G401 (cell line): ENCODE results near the gene PYM1. TPM values are rescaled to one million over a fixed set of nuclear protein-coding genes. Genes with fewer than 3 reads are reported as not detected.
"Not testable (repeated sequence)": the region's sequence is repeated elsewhere in the genome, so short reads cannot be mapped to it uniquely, and the experiment has no call there.

Experiments used
- DNase-seq: peaks from one replicate; pipeline ENCODE4 v3.0.0-alpha.2; 2015; ENCODE audit warnings: low spot score
- in situ Hi-C: cut with HindIII; loops from 2 replicates; pipeline ENCODE4 v1.10.0; 2016; ENCODE audit warnings: low sequenced_read_pairs, mixed read lengths
- total RNA-seq: library from RNA; depleted of rRNA; stranded (reverse); fragments of >200 nt; shearing (Covaris generic); gene quantifications from 2 replicates; pipeline ENCODE4 v1.2.3, GENCODE V29; 2014

Gene PYM1
- total RNA-seq, 1 experiment from 2014 or later: 119 TPM

GRCh38 chr12:55923648-55924047 lies 4.0 kb downstream of the PYM1 start:
- DNase-seq, in situ Hi-C loops: not testable (repeated sequence)

GRCh38 chr12:55922126-55922525 lies 5.6 kb downstream of the PYM1 start:
- no peak for DNase-seq
- in situ Hi-C loops: no loop called here

GRCh38 chr12:55919032-55919431 lies 8.7 kb downstream of the PYM1 start:
- DNase-seq, in situ Hi-C loops: not testable (repeated sequence)

- in situ Hi-C loops: no loop called here
- DNase-seq: no peak
Observed at GRCh38 chr12:55915482-55915859, 12.2 kb downstream of the PYM1 start.

GRCh38 chr12:55912908-55913307 lies 14.8 kb downstream of the PYM1 start:
- in situ Hi-C loops: no loop called here
- DNase-seq: no peak

- in situ Hi-C loops: no loop called here
- DNase-seq: no peak
Observed at GRCh38 chr12:55909513-55909884, 18.2 kb downstream of the PYM1 start.

- in situ Hi-C loops: no loop called here
Observed at GRCh38 chr12:55908726-55909512, 18.8 kb downstream of the PYM1 start.

GRCh38 chr12:55906056-55906455 lies 21.6 kb downstream of the PYM1 start:
- in situ Hi-C loops: no loop called here

More at GRCh38 chr12:55908726-55909512, 18.8 kb downstream of the PYM1 start:
- DNase-seq: no peak

GRCh38 chr12:55901881-55902490 lies 25.7 kb downstream of the PYM1 start:
- no peak for DNase-seq
- in situ Hi-C loops: no loop called here

More at GRCh38 chr12:55906056-55906455, 21.6 kb downstream of the PYM1 start:
- no peak for DNase-seq

GRCh38 chr12:55899082-55899481 lies 28.6 kb downstream of the PYM1 start:
- in situ Hi-C loops: no loop called here
- DNase-seq: no peak

GRCh38 chr12:55893723-55894122 lies 34.0 kb downstream of the PYM1 start:
- in situ Hi-C loops: no loop called here
- no peak for DNase-seq

GRCh38 chr12:55891310-55891709 lies 36.4 kb downstream of the PYM1 start:
- in situ Hi-C loops: no loop called here
- DNase-seq: no peak

- DNase-seq: no peak
- in situ Hi-C loops: no loop called here
Observed at GRCh38 chr12:55885113-55885512, 42.6 kb downstream of the PYM1 start.

- in situ Hi-C loops: no loop called here
- DNase-seq: no peak
Observed at GRCh38 chr12:55877824-55878223, 49.9 kb downstream of the PYM1 start.

GRCh38 chr12:55875704-55876467 lies 51.8 kb downstream of the PYM1 start:
- in situ Hi-C loops: no loop called here

GRCh38 chr12:55874443-55874842 lies 53.3 kb downstream of the PYM1 start:
- in situ Hi-C loops: no loop called here
- DNase-seq: no peak

More at GRCh38 chr12:55875704-55876467, 51.8 kb downstream of the PYM1 start:
- no peak for DNase-seq

GRCh38 chr12:55866454-55867004 lies 61.2 kb downstream of the PYM1 start:
- in situ Hi-C loops, DNase-seq: not testable (repeated sequence)

- in situ Hi-C loops: no loop called here
- DNase-seq: no peak
Observed at GRCh38 chr12:55865327-55865726, 62.4 kb downstream of the PYM1 start.

GRCh38 chr12:55862931-55863330 lies 64.8 kb downstream of the PYM1 start:
- in situ Hi-C loops, DNase-seq: not testable (repeated sequence)

- no peak for DNase-seq
- in situ Hi-C loops: no loop called here
Observed at GRCh38 chr12:55862286-55862685, 65.4 kb downstream of the PYM1 start.
